ENCODE results near the gene SLC22A31.

The SLC22A31 gene

GRCh38 chr16:89221604-89222003 is 21.3 kb upstream of the SLC22A31 start:
- no peak for TF ChIP-seq EZH2 (IDR thresholded peaks at IDR 0.05)
- TF ChIP-seq FOXP2 (optimal IDR thresholded peaks at IDR 0.05; ENCODE audit: control extremely low read depth, extremely low read length, insufficient read depth) = no peak
- TF ChIP-seq POLR2AphosphoS5 (IDR thresholded peaks at IDR 0.05; ENCODE audit: borderline replicate concordance, low read depth, low read length) = no peak
- H3K9me3 ChIP-seq (ENCODE audit: low read depth, low read length) = no peaks in the 10 kb centered on the region
- no peak overlapping the region for H3K27ac ChIP-seq
- H3K36me3 ChIP-seq (ENCODE audit: insufficient read depth, low read length) = peaks cover 3% of the 10 kb centered on the region; the same call in 1 of the 2 replicates
- no peak for DNase-seq (ENCODE audit: low read depth, low spot score)
- no peak overlapping the region for H3K9ac ChIP-seq (ENCODE audit: insufficient read length)
- H3K4me3 ChIP-seq = no peak overlapping the region

DNA sequence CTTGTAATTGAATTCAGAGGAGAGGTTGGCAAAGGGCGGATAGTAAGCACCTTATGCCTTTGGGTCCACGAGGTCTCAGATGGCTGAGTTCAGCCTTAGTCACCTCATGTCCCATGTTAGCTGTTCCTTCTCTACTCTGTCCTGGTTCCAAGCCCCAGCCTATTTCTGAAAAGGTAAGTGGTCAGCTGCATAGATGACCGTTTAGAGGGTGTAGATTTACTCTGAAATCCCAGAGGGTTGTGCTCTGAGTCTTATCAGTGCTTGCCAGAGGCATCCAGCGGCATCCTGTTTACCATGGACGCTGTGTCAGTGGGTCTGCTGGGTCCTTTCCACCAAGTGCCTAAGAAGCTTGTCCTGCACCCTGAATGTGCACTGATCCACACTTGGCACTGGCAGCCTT is 19.0 kb upstream of the SLC22A31 start:
- H3K36me3 ChIP-seq (ENCODE audit: insufficient read depth, low read length) = no peaks in the 10 kb centered on the region
- H3K9me3 ChIP-seq (ENCODE audit: low read depth, low read length) = no peaks in the 10 kb centered on the region
- H3K9ac ChIP-seq (ENCODE audit: insufficient read length) = no peak overlapping the region
- no peak overlapping the region for H3K27ac ChIP-seq
- H3K4me3 ChIP-seq = no peak overlapping the region
- DNase-seq (ENCODE audit: low read depth, low spot score) = no peak
- TF ChIP-seq POLR2AphosphoS5 (IDR thresholded peaks at IDR 0.05; ENCODE audit: borderline replicate concordance, low read depth, low read length) = no peak

DNA sequence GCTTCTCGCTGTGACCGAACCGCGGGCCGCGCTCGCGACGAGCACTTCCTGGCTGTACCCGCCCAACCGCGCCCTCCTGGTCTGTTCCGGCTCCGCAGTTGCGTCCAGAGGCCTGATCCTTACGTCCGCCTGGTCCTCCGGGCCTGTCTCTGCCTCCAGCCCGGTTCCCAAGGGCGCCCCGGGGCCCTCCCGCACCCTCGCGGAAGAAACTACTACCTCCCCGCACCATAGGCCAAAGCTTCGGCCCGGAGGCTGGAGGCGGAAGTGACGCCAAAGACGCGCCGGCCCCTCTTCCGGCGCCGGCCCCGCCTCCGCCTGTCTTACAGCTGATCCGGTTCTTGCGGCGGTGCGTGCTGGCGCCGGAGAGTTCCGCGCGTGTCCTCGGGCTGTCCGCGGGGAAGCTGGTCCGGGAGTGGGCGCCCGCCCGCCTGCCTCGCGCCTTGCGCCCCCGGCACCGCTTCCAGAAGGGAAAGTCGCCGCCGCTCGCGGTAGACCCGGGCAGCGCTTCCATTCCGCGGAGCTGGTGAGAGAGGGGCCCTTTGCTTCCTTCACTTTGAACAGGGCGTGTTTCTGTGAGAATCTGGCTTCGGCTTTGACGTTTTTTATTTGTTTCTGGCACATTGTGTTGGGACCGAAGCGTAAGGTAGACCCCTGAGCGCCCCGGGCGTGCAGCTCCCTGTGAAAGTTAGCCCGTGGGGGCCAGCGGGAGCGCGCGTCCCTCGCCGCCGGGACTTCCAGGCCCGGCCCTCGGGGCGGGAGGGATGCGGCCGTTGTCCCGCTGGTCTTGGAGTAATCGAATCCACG is 17.3 kb upstream of the SLC22A31 start, which contains the start of gene ZNF778:
Gene ZNF778 (plus strand): TSS at position 316 of the 804 bp plus-strand sequence. CDS start 3,425 bp downstream, outside the sequence.
- Histone ChIP-seq H3K9me3 (ENCODE audit: low read depth, low read length) (no peaks in the 10 kb centered on the region), H3K27ac (peak within 1 kb of the TSS; percentile 31; the same call in 1 of the 2 replicates)

GRCh38 chr16:89217138-89217387 is 16.7 kb upstream of the SLC22A31 start:
- H3K4me3 ChIP-seq = peak overlapping the region; percentile 79
- peak overlapping the region; percentile 86 for H3K9ac ChIP-seq (ENCODE audit: insufficient read length)
- peak overlapping the region; percentile 31; the same call in 1 of the 2 replicates for H3K27ac ChIP-seq
- H3K36me3 ChIP-seq (ENCODE audit: insufficient read depth, low read length) = no peaks in the 10 kb centered on the region
- no peak for DNase-seq (ENCODE audit: low read depth, low spot score)
- no peak for TF ChIP-seq EZH2 (IDR thresholded peaks at IDR 0.05)
- TF ChIP-seq FOXP2 (optimal IDR thresholded peaks at IDR 0.05; ENCODE audit: control extremely low read depth, extremely low read length, insufficient read depth) = no peak
- TF ChIP-seq POLR2AphosphoS5 (IDR thresholded peaks at IDR 0.05; ENCODE audit: borderline replicate concordance, low read depth, low read length) = no peak
- no peaks in the 10 kb centered on the region for H3K9me3 ChIP-seq (ENCODE audit: low read depth, low read length)

More for the DNA sequence above, 17.3 kb upstream of the SLC22A31 start, which contains the start of gene ZNF778:
- H3K36me3 ChIP-seq (ENCODE audit: insufficient read depth, low read length) = no peaks in the 10 kb centered on the region
- DNase-seq (ENCODE audit: low read depth, low spot score) = no peak
- TF ChIP-seq POLR2AphosphoS5 (IDR thresholded peaks at IDR 0.05; ENCODE audit: borderline replicate concordance, low read depth, low read length) = peak; percentile 76; the same call in 1 of the 2 replicates
- TF ChIP-seq FOXP2 (optimal IDR thresholded peaks at IDR 0.05; ENCODE audit: control extremely low read depth, extremely low read length, insufficient read depth) = no peak
- peak within 1 kb of the TSS; percentile 86 for H3K9ac ChIP-seq (ENCODE audit: insufficient read length)
- peak within 1 kb of the TSS; percentile 79 for H3K4me3 ChIP-seq

GRCh38 chr16:89216315-89217137 is 16.2 kb upstream of the SLC22A31 start:
- no peaks in the 10 kb centered on the region for H3K9me3 ChIP-seq (ENCODE audit: low read depth, low read length)
- H3K4me3 ChIP-seq = peak overlapping the region; percentile 79
- no peak for DNase-seq (ENCODE audit: low read depth, low spot score)
- no peaks in the 10 kb centered on the region for H3K36me3 ChIP-seq (ENCODE audit: insufficient read depth, low read length)
- H3K9ac ChIP-seq (ENCODE audit: insufficient read length) = peak overlapping the region; percentile 86
- TF ChIP-seq FOXP2 (optimal IDR thresholded peaks at IDR 0.05; ENCODE audit: control extremely low read depth, extremely low read length, insufficient read depth) (no peak), POLR2AphosphoS5 (IDR thresholded peaks at IDR 0.05; ENCODE audit: borderline replicate concordance, low read depth, low read length) (no peak), EZH2 (IDR thresholded peaks at IDR 0.05) (no peak)
- no peak overlapping the region for H3K27ac ChIP-seq

DNA sequence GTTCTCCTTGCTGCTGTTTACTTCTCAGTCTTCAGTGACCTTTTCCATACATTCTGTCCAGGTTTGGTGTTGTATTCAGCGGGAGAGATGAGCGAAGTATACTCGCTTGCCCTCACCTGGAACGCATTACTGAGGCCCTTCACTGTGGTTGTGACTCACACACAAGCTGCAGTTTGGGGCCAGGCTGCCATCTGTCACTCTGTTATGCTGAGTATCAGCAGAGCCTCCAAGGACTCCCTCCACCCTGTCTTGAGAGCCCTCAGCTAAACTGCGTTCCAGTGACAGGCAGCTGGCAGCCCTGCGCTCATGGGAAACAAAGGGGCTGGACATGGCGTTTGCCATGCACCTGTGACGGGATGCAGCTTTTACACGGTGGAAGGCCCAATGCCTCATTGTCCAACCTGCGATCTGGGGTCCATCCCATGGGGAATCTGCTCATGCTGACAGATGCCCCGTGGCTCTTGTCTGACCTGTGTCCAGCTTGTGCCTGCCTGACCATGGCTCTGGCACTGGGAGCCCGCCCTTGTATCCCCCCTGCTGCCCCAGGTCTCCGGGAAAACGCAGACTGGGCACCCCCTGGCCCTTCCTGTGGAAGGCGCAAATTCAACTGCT is 10.7 kb upstream of the SLC22A31 start:
- Histone ChIP-seq H3K9me3 (ENCODE audit: low read depth, low read length) (no peaks in the 10 kb centered on the region), H3K9ac (ENCODE audit: insufficient read length) (no peak overlapping the region), H3K36me3 (ENCODE audit: insufficient read depth, low read length) (no peaks in the 10 kb centered on the region), H3K4me3 (no peak overlapping the region), H3K27ac (no peak overlapping the region)
- TF ChIP-seq EZH2 (IDR thresholded peaks at IDR 0.05) (no peak), POLR2AphosphoS5 (IDR thresholded peaks at IDR 0.05; ENCODE audit: borderline replicate concordance, low read depth, low read length) (no peak), FOXP2 (optimal IDR thresholded peaks at IDR 0.05; ENCODE audit: control extremely low read depth, extremely low read length, insufficient read depth) (no peak)
- DNase-seq (ENCODE audit: low read depth, low spot score) = no peak

DNA sequence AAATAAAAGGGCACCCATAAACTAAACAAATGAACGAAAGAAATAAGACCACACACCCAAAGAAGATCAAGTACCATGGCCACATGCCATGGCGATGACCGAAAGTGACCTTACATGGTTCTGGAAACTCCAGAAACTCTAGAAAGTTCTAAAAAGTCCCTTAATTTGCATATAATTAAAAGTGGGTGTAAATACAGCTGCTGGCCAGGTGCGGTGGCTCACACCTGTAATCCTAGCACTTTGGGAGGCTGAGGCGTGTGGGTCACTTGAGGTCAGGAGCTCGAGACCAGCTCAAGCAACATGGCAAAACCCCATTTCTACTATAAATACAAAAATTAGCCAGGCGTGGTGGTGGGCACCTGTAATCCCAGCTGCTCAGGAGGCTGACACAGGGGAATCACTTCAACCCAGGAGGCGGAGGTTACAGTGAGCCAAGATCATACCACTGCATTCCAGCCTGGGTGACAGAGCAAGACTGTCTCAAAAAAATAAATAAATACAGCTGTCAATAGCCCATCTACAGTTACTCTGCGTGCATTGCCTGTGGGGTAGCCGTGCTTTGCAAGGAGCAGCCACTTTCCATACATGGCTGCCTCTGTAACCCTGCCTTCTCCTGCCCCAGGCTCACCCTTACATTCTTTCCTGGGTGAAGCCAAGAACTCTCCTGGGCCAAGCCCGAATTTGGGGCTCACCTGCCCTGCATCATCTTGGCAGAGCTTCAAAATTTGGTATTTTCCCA is 10.0 kb upstream of the SLC22A31 start:
- Histone ChIP-seq H3K27ac (no peak overlapping the region), H3K36me3 (ENCODE audit: insufficient read depth, low read length) (no peaks in the 10 kb centered on the region), H3K9ac (ENCODE audit: insufficient read length) (no peak overlapping the region), H3K4me3 (no peak overlapping the region), H3K9me3 (ENCODE audit: low read depth, low read length) (no peaks in the 10 kb centered on the region)
- TF ChIP-seq POLR2AphosphoS5 (IDR thresholded peaks at IDR 0.05; ENCODE audit: borderline replicate concordance, low read depth, low read length) (no peak), FOXP2 (optimal IDR thresholded peaks at IDR 0.05; ENCODE audit: control extremely low read depth, extremely low read length, insufficient read depth) (no peak), EZH2 (IDR thresholded peaks at IDR 0.05) (no peak)
- no peak for DNase-seq (ENCODE audit: low read depth, low spot score)

Data from SK-N-MC (cell line).